Diencephalon (tissue), 1 donor: ENCODE measurements around the gene PUM2. TPM values are rescaled to one million over a fixed set of nuclear protein-coding genes. Genes with fewer than 3 reads are reported as not detected.

Source experiments
- small RNA-seq: library from RNA; depleted of rRNA; stranded (forward); fragments of <200 nt; gene quantifications from one replicate; pipeline ENCODE3, GENCODE V24; 2014
- total RNA-seq: library from RNA; depleted of rRNA; stranded (reverse); fragments of >200 nt; gene quantifications from one replicate; pipeline ENCODE4 v1.2.3, GENCODE V29; 2014

Gene PUM2, protein sequence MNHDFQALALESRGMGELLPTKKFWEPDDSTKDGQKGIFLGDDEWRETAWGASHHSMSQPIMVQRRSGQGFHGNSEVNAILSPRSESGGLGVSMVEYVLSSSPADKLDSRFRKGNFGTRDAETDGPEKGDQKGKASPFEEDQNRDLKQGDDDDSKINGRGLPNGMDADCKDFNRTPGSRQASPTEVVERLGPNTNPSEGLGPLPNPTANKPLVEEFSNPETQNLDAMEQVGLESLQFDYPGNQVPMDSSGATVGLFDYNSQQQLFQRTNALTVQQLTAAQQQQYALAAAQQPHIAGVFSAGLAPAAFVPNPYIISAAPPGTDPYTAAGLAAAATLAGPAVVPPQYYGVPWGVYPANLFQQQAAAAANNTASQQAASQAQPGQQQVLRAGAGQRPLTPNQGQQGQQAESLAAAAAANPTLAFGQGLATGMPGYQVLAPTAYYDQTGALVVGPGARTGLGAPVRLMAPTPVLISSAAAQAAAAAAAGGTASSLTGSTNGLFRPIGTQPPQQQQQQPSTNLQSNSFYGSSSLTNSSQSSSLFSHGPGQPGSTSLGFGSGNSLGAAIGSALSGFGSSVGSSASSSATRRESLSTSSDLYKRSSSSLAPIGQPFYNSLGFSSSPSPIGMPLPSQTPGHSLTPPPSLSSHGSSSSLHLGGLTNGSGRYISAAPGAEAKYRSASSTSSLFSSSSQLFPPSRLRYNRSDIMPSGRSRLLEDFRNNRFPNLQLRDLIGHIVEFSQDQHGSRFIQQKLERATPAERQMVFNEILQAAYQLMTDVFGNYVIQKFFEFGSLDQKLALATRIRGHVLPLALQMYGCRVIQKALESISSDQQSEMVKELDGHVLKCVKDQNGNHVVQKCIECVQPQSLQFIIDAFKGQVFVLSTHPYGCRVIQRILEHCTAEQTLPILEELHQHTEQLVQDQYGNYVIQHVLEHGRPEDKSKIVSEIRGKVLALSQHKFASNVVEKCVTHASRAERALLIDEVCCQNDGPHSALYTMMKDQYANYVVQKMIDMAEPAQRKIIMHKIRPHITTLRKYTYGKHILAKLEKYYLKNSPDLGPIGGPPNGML
- total RNA-seq: 116 TPM

DNA sequence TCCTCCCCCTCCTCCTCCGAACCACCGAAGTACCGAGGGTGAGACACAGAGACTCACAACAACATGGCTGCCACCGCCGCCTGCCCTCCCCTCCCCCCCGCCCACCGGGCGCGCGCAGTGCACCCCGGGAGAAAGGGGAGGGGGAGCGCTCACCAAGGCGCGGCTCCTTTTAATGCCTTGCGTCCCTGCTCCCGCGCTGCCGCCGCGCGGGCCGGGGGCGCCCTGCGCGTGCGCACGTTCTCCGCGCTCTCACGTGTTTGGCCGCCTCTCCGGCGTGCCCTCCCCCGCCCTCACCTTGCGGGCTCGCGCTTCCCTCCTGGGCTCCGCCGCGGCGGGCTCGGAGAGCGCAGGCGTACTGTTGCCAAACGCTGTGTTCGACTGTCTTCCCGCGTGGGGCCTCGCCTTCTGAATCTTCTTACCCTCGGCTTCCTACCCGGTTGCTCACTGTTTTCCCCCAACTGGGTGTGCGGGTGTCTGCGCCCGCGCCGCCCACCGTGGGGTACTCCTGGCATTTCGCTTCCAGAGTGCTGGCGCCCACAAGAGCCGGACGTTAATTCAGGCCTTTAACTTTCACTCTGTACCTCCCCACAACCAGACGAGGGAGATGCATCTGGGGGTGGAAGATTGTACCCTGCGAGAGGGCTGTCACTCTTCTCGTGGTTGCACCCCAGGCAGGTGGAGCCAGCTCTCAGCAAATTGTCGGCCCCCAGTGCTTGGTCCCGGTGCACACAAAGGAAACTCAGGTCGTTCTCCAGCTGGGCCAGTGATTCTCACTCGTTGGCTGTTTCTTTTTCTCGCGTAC lies at the start of gene PUM2:
Gene PUM2, minus strand, starts transcription at position 92 of the 802 bp plus-strand sequence. CDS start 23,484 bp downstream, outside the sequence.

DNA sequence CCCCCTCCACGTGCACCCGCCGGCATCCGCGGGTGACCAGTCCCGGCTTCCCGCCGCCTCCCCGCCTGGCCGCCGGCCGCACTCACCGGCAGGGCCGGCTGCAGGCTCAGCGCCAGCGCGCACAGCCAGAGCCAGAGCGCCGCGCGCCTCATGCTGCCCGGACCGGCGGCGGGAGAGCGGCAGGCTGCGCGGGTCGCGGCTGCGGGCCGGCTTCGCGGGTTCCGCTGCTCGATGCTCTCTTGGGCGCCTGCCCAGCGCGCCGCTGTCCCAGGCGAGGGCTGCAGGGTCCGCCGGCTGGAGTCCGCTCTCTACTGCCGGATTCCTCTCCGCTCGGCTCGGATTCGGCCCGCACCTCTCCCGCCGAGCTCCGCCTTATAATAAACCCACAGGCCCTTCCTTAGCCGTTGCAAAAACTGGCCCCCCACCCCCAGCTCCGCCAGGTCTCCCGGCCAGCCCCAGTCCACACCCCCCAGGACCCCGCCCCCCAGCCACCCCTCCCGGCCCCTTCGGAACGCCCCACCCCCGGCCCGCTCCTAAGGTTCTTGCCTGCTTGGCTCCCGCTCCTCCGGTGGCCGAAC lies 125.8 kb downstream of the PUM2 start, which contains the start of gene SDC1:
Gene SDC1, minus strand, starts transcription at position 415 of the 578 bp plus-strand sequence. Its CDS starts 263 bp downstream, at position 152.

Small RNAs within 50 kb of the gene (small RNA-seq; reads per million reads assigned to genes)
- gene RNU7-113P: not detected

Other genes with a start within 250 kb of the PUM2 start
- 17.1 TPM for gene SDC1, start 125.7 kb downstream of the PUM2 start, total RNA-seq
- 208 TPM for gene RHOB, start 96.2 kb upstream of the PUM2 start, total RNA-seq